ENCODE results near the gene KIF21B.

DNA sequence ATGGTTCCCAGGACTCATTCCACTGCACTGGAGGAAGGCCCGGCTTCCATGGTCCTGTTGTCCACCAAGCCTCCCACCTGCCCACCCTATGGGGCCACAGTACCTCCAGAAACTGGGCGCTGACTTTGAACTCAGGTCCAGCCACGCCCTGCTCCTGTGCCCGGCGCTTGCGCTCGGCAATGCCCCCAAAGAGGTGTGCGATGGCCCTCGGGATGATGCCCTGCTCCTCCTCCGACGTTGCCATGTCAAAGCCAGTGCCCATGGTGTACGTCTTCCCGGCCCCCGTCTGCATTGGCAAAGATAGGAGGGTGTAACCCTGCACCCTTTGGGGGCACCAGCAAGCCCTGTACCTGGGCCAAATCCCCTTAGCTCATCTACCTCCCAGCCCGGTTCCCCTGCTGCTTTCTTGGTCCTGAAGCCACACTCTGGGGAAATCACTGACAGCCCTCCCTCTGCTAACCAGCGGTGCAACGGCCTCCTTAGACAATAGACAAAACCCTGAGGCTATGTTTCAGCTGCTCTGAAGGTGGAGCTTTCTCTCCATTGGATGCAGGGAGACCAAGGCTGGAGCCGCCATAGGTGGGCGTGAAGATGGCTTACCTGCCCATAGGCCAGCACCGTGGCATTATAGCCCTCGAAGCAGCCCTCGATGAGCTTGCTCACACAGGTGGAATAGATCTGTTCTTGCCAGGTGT is 14.7 kb downstream of the KIF21B start:
- TF ChIP-seq POLR2A (IDR thresholded peaks at IDR 0.05) (no peak), POLR2AphosphoS5 (IDR thresholded peaks at IDR 0.05) (no peak), EP300 (IDR thresholded peaks at IDR 0.05) (no peak), CTCF (IDR thresholded peaks at IDR 0.05) (no peak)

All from sigmoid colon (tissue), 4 donors.